ENCODE measurements around the gene DHODH.
"Not testable (repeated sequence)": the region's sequence is repeated elsewhere in the genome, so short reads cannot be mapped to it uniquely, and the experiment has no call there.

DNA sequence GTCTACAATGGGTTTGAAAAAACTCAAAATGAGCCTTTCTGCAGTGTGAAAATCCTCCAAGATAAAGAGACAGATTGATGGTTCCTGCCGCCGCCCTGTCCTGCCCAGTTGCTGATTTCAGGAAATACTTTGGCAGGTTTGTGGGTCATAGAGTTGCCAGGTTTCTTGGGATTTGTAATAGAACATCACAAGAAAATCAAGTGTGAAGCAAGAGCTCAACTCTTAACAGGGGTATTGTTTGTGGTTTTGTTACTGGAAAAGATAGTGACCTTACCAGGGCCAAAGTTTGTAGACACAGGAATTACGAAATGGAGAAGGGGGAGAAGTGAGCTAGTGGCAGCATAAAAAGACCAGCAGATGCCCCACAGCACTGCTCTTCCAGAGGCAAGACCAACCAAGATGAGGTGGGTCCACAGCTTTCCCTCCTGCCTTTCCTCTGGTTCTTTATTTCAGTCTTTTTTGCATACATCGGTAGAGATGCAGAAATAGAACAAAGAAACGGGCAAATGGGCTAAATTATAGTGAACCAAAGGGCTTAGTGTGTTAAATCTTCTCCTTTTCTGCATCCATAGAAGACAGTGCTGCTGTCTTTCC, 45.8 kb downstream of the DHODH start, which contains the start of gene HP:
- TF ChIP-seq, protein P1, sequence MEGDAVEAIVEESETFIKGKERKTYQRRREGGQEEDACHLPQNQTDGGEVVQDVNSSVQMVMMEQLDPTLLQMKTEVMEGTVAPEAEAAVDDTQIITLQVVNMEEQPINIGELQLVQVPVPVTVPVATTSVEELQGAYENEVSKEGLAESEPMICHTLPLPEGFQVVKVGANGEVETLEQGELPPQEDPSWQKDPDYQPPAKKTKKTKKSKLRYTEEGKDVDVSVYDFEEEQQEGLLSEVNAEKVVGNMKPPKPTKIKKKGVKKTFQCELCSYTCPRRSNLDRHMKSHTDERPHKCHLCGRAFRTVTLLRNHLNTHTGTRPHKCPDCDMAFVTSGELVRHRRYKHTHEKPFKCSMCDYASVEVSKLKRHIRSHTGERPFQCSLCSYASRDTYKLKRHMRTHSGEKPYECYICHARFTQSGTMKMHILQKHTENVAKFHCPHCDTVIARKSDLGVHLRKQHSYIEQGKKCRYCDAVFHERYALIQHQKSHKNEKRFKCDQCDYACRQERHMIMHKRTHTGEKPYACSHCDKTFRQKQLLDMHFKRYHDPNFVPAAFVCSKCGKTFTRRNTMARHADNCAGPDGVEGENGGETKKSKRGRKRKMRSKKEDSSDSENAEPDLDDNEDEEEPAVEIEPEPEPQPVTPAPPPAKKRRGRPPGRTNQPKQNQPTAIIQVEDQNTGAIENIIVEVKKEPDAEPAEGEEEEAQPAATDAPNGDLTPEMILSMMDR (IDR thresholded peaks at IDR 0.05) = not testable (repeated sequence)
- TF ChIP-seq, protein P2, sequence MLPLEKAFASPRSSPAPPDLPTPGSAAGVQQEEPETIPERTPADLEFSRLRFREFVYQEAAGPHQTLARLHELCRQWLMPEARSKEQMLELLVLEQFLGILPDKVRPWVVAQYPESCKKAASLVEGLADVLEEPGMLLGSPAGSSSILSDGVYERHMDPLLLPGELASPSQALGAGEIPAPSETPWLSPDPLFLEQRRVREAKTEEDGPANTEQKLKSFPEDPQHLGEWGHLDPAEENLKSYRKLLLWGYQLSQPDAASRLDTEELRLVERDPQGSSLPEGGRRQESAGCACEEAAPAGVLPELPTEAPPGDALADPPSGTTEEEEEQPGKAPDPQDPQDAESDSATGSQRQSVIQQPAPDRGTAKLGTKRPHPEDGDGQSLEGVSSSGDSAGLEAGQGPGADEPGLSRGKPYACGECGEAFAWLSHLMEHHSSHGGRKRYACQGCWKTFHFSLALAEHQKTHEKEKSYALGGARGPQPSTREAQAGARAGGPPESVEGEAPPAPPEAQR (CRISPR knock-in tag; IDR thresholded peaks at IDR 0.05) = not testable (repeated sequence)
- not testable (repeated sequence) for TF ChIP-seq SP1 (CRISPR knock-in tag; conservative IDR thresholded peaks at IDR 0.05); ZNF138 (CRISPR knock-in tag; conservative IDR thresholded peaks at IDR 0.05); CREB1 (CRISPR knock-in tag; IDR thresholded peaks at IDR 0.05); ELF4 (CRISPR knock-in tag; IDR thresholded peaks at IDR 0.05; ENCODE audit: low read depth)
- TF ChIP-seq, protein P3, sequence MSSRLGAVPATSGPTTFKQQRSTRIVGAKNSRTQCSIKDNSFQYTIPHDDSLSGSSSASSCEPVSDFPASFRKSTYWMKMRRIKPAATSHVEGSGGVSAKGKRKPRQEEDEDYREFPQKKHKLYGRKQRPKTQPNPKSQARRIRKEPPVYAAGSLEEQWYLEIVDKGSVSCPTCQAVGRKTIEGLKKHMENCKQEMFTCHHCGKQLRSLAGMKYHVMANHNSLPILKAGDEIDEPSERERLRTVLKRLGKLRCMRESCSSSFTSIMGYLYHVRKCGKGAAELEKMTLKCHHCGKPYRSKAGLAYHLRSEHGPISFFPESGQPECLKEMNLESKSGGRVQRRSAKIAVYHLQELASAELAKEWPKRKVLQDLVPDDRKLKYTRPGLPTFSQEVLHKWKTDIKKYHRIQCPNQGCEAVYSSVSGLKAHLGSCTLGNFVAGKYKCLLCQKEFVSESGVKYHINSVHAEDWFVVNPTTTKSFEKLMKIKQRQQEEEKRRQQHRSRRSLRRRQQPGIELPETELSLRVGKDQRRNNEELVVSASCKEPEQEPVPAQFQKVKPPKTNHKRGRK (CRISPR knock-in tag; IDR thresholded peaks at IDR 0.05; ENCODE audit: borderline replicate concordance) = not testable (repeated sequence)
- TF ChIP-seq, protein P4, sequence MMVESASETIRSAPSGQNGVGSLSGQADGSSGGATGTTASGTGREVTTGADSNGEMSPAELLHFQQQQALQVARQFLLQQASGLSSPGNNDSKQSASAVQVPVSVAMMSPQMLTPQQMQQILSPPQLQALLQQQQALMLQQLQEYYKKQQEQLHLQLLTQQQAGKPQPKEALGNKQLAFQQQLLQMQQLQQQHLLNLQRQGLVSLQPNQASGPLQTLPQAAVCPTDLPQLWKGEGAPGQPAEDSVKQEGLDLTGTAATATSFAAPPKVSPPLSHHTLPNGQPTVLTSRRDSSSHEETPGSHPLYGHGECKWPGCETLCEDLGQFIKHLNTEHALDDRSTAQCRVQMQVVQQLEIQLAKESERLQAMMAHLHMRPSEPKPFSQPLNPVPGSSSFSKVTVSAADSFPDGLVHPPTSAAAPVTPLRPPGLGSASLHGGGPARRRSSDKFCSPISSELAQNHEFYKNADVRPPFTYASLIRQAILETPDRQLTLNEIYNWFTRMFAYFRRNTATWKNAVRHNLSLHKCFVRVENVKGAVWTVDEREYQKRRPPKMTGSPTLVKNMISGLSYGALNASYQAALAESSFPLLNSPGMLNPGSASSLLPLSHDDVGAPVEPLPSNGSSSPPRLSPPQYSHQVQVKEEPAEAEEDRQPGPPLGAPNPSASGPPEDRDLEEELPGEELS (CRISPR knock-in tag; IDR thresholded peaks at IDR 0.05) = not testable (repeated sequence)
